A549 treated with CpdA at 1 μM for 4 hours (cell line): ENCODE data around the gene TRIM51G. TPM values are rescaled to one million over a fixed set of nuclear protein-coding genes. Genes with fewer than 3 reads are reported as not detected.

Source experiments
- total RNA-seq: library from RNA; stranded (reverse); fragments of 200-300 nt; extraction: Qiagen RNA extraction; gene quantifications from 5 replicates; pipeline ENCODE4 v1.2.3, GENCODE V29; 2022; ENCODE audit warnings: low read depth

TRIM51G gene, protein sequence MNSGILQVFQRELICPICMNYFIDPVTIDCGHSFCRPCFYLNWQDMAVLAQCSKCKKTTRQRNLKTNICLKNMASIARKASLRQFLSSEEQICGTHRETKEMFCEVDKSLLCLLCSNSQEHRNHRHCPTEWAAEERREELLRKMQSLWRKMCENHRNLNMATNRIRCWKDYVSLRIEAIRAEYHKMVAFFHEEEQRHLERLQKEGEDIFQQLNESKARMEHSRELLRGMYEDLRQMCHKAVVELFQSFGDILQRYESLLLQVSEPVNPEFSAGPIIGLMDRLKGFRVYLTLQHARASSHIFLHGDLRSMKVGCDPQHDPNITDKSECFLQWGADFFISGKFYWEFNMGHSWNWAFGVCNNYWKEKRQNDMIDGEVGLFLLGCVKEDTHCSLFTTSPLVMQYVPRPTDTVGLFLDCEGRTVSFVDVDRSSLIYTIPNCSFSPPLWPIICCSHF
- total RNA-seq: not detected in 5 replicates

DNA sequence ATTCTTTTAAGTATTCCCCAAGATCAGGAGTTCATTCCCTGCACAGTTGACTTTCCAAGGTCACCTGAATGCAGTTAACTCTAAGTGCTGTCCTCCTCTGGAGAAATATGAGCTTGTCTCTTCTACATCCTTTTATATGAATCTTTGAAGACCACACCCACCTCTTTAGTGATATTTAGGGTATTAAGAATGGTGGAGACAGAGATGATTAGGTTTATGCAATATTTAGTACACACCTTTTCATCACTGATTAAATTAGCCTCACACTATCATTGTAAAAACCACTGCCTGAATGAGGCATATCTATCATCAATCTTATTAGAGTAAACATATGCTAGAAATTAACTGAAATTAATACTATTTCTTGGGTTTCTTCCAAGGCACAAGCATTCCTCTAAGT lies at the start of gene TRIM51G:
TRIM51G (minus strand) TSS at position 101 of the 400 bp plus-strand sequence. CDS start 2,190 bp downstream, outside the sequence.

DNA sequence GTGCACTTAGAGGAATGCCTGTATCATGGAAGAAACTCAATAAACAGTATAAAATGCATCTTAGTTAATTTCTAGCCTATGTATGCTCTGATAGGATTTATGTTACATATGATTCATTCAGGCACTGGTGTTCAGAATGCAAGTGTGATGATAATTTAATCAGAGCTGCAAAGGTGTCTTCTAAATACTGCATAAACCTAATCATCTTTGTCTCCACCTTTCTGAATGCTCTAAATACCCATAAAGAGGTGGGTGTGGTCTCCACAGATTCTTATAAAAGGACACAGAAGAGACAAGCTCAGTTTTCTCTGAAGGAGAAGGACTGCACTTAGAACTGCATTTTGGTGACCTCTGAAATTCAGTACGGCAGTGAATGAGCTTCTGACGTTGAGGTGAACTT lies 44.8 kb upstream of the TRIM51G start, which contains the start of gene TRIM49B:
TRIM49B (plus strand) TSS at position 301 of the 400 bp plus-strand sequence. CDS start 2,777 bp downstream, outside the sequence.

Other genes starting within 250 kb of the TRIM51G start
- not detected in 5 replicates for gene TRIM49B, start 44.9 kb upstream of the TRIM51G start, total RNA-seq
- not detected in 5 replicates for gene TRIM64C, start 75.2 kb upstream of the TRIM51G start, total RNA-seq
- gene FOLH1, start 224.7 kb upstream of the TRIM51G start, total RNA-seq: not detected in 5 replicates